Esophagus squamous epithelium (tissue), 5 donors: ENCODE data around the gene AFDN. TPM values are rescaled to one million over a fixed set of nuclear protein-coding genes. Genes with fewer than 3 reads are reported as not detected.

Experiments
- DNase-seq: peaks from one replicate; lab custom pipeline; 2025; lab: John Stamatoyannopoulos, UW
- H3K27ac ChIP-seq, 4 donors: fragments of 200-600 bp; sonication (generic); one replicate each; pipeline ENCODE4 v1.5.1; 2016 to 2019; ENCODE audit warnings: mild to moderate bottlenecking in 1 of 4
- H3K27me3 ChIP-seq, 4 donors: fragments of 200-600 bp; sonication (generic); 1 replicate in 3 of 4; 2 replicates in 1 of 4; pipeline versions ENCODE4 v1.5.1 to v1.6.0; 2017 to 2021; ENCODE audit warnings: antibody characterized with exemption in 1 of 4
- H3K36me3 ChIP-seq, 3 donors: fragments of 200-600 bp; sonication (generic); one replicate each; pipeline ENCODE4 v1.5.1; 2016 to 2019
- H3K4me1 ChIP-seq, 3 donors: fragments of 200-600 bp; sonication (generic); one replicate each; pipeline ENCODE4 v1.5.1; 2017 to 2019
- H3K4me3 ChIP-seq, 4 donors: fragments of 200-600 bp; sonication (generic); 1 replicate in 3 of 4; 2 replicates in 1 of 4; pipeline ENCODE4 v1.5.1; 2016 to 2019; ENCODE audit warnings: mild to moderate bottlenecking in 2 of 4, moderate library complexity in 1 of 4
- H3K9me3 ChIP-seq, 3 donors: fragments of 200-600 bp; sonication (generic); one replicate each; pipeline ENCODE4 v1.5.1; 2016 to 2019
- CTCF ChIP-seq, 6 experiments: fragments of 450-650 bp in 4 of 6; fragments of 200-600 bp in 2 of 6; sonication (generic) in 2 of 6; IDR thresholded peaks; one replicate each; pipeline ENCODE4 v1.5.1; 2016 to 2019; ENCODE audit warnings: antibody characterized with exemption in 6 of 6, mild to moderate bottlenecking in 4 of 6, moderate library complexity in 4 of 6
- POLR2A ChIP-seq, 4 donors: fragments of 450-650 bp; IDR thresholded peaks; one replicate each; pipeline ENCODE4 v1.6.1; 2017; ENCODE audit warnings: antibody characterized with exemption in 4 of 4, mild to moderate bottlenecking in 4 of 4, moderate library complexity in 3 of 4
- WGBS, 2 donors: methylation state at CpG; one replicate each; pipeline ENCODE4 v1.1.5; 2018; 5-methylcytosine and 5-hydroxymethylcytosine counted together
- intact Hi-C: fragments of 100-400 bp; cut with DNase I; formaldehyde crosslinking; loops from one replicate; pipeline ENCODE4 v1.15.0; 2022
- total RNA-seq, 4 donors: library from RNA; depleted of rRNA; stranded (reverse); fragments of >200 nt; gene quantifications; one replicate each; pipeline ENCODE4 v1.1.0, GENCODE V29; 2016
- donor health status: DM: yes; HTN: yes; CAD: no.

The AFDN gene, protein sequence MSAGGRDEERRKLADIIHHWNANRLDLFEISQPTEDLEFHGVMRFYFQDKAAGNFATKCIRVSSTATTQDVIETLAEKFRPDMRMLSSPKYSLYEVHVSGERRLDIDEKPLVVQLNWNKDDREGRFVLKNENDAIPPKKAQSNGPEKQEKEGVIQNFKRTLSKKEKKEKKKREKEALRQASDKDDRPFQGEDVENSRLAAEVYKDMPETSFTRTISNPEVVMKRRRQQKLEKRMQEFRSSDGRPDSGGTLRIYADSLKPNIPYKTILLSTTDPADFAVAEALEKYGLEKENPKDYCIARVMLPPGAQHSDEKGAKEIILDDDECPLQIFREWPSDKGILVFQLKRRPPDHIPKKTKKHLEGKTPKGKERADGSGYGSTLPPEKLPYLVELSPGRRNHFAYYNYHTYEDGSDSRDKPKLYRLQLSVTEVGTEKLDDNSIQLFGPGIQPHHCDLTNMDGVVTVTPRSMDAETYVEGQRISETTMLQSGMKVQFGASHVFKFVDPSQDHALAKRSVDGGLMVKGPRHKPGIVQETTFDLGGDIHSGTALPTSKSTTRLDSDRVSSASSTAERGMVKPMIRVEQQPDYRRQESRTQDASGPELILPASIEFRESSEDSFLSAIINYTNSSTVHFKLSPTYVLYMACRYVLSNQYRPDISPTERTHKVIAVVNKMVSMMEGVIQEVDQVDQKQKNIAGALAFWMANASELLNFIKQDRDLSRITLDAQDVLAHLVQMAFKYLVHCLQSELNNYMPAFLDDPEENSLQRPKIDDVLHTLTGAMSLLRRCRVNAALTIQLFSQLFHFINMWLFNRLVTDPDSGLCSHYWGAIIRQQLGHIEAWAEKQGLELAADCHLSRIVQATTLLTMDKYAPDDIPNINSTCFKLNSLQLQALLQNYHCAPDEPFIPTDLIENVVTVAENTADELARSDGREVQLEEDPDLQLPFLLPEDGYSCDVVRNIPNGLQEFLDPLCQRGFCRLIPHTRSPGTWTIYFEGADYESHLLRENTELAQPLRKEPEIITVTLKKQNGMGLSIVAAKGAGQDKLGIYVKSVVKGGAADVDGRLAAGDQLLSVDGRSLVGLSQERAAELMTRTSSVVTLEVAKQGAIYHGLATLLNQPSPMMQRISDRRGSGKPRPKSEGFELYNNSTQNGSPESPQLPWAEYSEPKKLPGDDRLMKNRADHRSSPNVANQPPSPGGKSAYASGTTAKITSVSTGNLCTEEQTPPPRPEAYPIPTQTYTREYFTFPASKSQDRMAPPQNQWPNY (N-terminal part only)
- total RNA-seq: 100 to 1,000 TPM in 3 of 4 donors, 10 to 100 TPM in 1; 93.8 to 250 (median 204) TPM

GRCh38 chr6:167826896-167827582 is at the start of gene AFDN:
Gene AFDN, plus strand, starts transcription at chr6:167826911. Its CDS starts 222 bp downstream, at chr6:167827133.
- H3K27ac ChIP-seq: peak within 1 kb of the TSS; percentile 93 to 95 (median 93)

DNA sequence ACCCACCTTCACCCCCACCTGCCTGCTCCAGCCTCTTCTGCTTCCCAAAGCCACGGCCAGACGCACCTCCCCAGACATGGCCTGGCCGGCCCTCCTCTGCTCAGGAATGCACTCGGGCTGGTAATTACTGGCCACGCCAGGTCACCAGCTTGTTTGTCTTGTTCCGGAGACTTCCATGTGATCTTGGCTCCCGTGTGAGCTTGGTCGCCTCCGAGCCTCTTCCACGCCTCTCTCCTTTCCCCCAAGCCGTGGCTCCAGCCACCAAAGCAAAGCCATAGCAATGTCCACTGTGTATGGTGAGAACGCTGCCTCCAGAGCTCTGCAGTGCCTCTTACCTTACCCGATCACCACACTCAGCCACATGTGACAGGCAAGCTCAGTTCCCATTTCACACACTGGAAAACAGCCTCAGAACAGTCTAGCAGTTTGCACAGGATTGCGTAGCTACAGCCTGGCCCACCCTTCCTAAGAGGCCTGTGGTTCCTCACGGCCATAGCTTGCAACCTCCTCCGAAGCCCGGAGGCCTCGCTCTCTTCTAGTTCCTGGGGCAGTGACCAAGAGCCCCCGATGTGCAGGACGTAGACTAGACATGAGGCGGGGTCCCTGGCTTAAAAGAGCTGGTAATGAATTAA is 48.1 kb upstream of the AFDN start:
- H3K4me3 ChIP-seq: no peak overlapping the region
- 53 to 67% methylated on average over 10 to 13 of the region's 21 CpGs for WGBS, 2 donors
- H3K27me3 ChIP-seq: peaks cover 0 to 21% (median 0%) of the 10 kb centered on the region in 4 donors
- TF ChIP-seq CTCF (IDR thresholded peaks at IDR 0.05) (no peak), POLR2A (IDR thresholded peaks at IDR 0.05) (no peak)
- no peaks in the 10 kb centered on the region for H3K36me3 ChIP-seq
- intact Hi-C loops: no loop called here
- H3K9me3 ChIP-seq: no peaks in the 10 kb centered on the region
- no peak for DNase-seq
- H3K4me1 ChIP-seq: peaks cover 0 to 31% (median 0%) of the 10 kb centered on the region in 3 donors
- peak overlapping the region in 2 of 4 donors; percentile 24 to 42 for H3K27ac ChIP-seq

More at GRCh38 chr6:167826896-167827582, at the start of gene AFDN:
- WGBS, 2 donors: no CpG with 5 or more reads among the region's 108 CpGs
- TF ChIP-seq POLR2A (IDR thresholded peaks at IDR 0.05) (no peak), CTCF (IDR thresholded peaks at IDR 0.05) (no peak)
- no peaks in the 10 kb centered on the region for H3K9me3 ChIP-seq
- DNase-seq: no peak
- H3K4me3 ChIP-seq: peak within 1 kb of the TSS; percentile 81 to 88 (median 85)
- peaks cover 0 to 16% (median 0%) of the 10 kb centered on the region in 4 donors for H3K27me3 ChIP-seq
- no peaks in the 10 kb centered on the region for H3K36me3 ChIP-seq
- intact Hi-C loops: no loop called here
- peaks cover 5 to 61% (median 21%) of the 10 kb centered on the region in 3 donors for H3K4me1 ChIP-seq

GRCh38 chr6:167779129-167779992 is 47.4 kb upstream of the AFDN start:
- Histone ChIP-seq H3K27me3 (peaks cover 0 to 16% (median 0%) of the 10 kb centered on the region in 4 donors), H3K36me3 (no peaks in the 10 kb centered on the region), H3K27ac (peak overlapping the region in 1 of 4 donors; percentile 24), H3K4me1 (peaks cover 0 to 31% (median 0%) of the 10 kb centered on the region in 3 donors), H3K9me3 (no peaks in the 10 kb centered on the region), H3K4me3 (no peak overlapping the region)
- TF ChIP-seq CTCF (IDR thresholded peaks at IDR 0.05) (no peak), POLR2A (IDR thresholded peaks at IDR 0.05) (no peak)
- intact Hi-C loops: no loop called here
- no peak for DNase-seq
- 82 to 88% methylated on average over 12 to 20 of the region's 20 CpGs for WGBS, 2 donors
